GM12874 (cell line): ENCODE data around the gene FAM168B.

Source experiments
- TF ChIP-seq, protein P1 (sequence below): IDR thresholded peaks from 2 replicates; pipeline ENCODE4 v1.5.1; 2011; ENCODE audit warnings: low read depth, mild to moderate bottlenecking, control low read depth, low read length, moderate library complexity; ENCODE audit not compliant: insufficient read depth

Gene FAM168B

DNA sequence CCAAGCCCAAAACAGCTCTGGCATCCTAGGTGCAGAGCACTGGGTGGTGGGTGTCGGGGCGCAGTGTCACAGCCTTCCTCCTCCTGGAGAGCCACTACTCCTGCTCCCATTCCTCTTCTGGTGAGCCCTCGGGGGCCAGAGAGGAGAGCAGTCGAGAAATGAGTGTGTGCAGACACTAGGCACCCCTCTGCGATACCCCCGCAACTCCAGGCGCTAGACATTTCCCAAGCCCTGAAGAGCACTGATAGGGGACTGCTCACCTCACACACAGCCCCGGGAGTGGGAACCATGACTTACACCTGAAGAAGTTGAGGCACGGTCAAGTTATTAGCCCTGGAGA is 54.2 kb downstream of the FAM168B start:
- TF ChIP-seq, protein P1, sequence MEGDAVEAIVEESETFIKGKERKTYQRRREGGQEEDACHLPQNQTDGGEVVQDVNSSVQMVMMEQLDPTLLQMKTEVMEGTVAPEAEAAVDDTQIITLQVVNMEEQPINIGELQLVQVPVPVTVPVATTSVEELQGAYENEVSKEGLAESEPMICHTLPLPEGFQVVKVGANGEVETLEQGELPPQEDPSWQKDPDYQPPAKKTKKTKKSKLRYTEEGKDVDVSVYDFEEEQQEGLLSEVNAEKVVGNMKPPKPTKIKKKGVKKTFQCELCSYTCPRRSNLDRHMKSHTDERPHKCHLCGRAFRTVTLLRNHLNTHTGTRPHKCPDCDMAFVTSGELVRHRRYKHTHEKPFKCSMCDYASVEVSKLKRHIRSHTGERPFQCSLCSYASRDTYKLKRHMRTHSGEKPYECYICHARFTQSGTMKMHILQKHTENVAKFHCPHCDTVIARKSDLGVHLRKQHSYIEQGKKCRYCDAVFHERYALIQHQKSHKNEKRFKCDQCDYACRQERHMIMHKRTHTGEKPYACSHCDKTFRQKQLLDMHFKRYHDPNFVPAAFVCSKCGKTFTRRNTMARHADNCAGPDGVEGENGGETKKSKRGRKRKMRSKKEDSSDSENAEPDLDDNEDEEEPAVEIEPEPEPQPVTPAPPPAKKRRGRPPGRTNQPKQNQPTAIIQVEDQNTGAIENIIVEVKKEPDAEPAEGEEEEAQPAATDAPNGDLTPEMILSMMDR, result no peak

- TF ChIP-seq, protein P1, result no peak
These were observed 54.8 kb downstream of the FAM168B start for GRCh38 chr2:131038258-131039100.

DNA sequence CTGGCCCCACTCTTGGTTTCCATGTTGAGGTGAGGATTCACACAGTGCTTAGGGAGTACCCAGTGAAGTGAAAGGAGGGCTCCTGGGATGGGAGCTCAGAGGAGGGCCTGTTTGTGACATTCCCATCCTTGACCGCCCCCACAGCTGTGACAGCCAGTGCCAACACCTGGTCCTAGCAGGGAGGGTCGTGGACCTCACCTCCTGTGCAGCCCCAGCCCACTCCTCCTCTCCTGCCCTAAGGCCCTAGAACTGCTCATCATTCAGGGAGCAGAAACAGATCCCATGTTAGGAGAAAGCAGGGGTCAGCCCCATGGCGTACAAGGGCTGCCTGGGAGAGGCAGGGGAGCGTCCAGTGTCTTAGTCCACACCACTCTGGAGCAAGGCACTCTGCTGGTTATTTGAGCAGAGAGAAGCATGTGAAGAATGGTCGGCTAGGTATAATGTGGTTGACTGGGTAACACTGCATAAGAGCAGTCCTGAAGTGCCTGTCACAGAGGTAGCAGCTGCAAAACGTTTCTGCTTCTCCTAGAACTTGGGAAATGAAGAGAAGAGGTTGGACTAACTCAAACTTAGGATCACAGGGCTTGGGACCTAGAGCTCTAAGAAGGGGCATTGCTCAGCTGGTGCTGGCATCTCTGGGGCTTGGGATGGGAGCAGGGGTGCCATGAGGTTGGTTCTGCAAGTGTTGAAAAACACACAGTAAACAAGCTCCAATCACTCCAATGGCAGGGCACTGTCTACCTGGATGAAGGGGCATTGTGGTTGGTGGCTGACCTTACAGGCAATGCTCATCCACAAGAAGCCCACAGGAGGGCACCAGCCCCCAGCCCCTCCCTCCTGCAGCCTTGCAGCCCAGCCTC is 55.6 kb downstream of the FAM168B start:
- TF ChIP-seq, protein P1, result no peak

- TF ChIP-seq, protein P1, result no peak
These were observed 56.4 kb downstream of the FAM168B start for GRCh38 chr2:131036696-131037397.

- TF ChIP-seq, protein P1, result no peak
These were observed 57.0 kb downstream of the FAM168B start for GRCh38 chr2:131036269-131036668.

- TF ChIP-seq, protein P1, result no peak
These were observed 57.4 kb downstream of the FAM168B start for GRCh38 chr2:131035826-131036231.
